ENCODE results near the gene ECE1.

Gene ECE1

DNA sequence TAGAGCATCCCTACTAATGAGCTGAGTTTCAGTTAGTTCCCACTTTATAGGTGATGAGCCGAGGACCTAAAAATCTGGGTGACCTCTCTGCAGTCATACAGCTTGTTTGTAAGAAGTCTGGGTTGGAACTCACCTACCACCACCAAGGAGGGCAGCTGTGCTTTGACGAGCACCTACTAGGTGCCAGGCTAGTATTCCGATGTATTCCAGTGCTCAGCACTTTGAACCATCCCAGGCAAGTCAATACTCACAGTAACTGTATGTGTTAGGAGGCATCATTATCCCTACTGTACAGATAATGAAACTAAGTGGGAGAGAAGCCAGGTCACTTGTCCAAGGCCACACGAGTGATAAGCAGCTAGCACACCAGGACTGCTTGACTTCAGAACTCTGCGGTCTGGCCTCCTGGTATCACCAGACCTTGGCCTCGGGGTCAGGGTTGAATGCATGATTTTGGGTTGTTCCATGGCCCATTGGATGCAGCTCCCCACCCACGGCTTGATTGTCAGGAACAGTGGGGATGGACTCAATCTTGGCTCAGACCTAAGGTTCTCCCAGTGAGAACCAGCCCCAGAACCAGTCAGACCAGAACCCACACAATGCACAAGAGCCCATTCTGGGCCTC lies 20.7 kb downstream of the ECE1 start:
- Histone ChIP-seq H3K4me3 (ENCODE audit: low read depth in 1 of 2, low read length in 2 of 2) (no peak overlapping the region), H3K9me3 (ENCODE audit: low read length) (no peaks in the 10 kb centered on the region), H3K36me3 (ENCODE audit: insufficient read depth, low read length) (peaks cover 76% of the 10 kb centered on the region), H3K27me3 (ENCODE audit: control insufficient read depth in 1 of 2, insufficient read depth in 2 of 2, low read length in 2 of 2) (no peaks in the 10 kb centered on the region), H3K9ac (ENCODE audit: low read length) (no peak overlapping the region), H3K4me1 (ENCODE audit: insufficient read depth, low read length) (peaks cover 9% of the 10 kb centered on the region), H3K27ac (ENCODE audit: low read depth, low read length) (no peak overlapping the region)

DNA sequence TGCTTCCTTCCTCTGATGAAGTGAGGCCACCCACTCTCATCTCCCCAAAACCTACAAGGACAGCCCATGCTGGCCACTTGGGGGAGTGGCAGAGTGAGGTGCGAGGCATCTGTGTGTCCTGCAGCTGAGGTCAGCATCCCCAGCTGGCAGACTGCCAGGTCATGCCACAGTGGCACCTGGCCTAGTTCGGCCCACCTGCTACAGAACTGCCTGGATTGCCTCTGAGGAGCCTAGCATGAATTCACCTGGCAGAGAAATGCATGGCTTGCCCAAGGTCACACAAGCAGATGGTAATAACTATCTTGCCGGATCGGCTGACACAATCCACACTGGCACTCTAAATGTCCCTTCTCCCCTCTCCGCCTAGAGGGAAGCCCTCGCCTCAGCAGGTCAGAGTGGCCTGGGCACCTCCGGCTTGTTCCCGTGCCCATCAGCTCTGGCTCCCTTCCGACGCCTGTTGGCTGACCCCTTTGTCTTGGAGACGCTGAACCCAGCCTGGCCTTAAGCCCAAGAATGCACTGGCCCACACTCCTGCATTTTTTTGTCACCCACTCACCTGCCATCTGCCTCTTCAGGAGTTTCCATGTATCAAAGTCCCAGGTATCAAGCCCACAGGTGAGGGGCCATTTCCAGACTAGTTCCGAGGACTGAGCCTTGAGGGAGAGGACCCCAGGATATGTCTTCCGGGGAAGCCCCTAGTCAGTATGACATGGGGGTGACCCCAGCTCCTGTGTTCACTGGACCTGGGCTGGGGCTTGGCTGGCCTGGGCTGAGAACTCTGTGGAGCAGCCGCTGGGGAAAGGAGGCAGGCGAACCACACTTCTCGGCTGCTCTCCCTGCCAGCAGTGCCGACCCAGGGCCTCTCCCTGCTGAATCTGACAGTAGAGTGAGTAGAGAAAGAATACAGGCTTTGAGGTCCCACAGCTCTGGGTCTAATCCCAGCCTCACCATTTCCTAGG lies 21.7 kb downstream of the ECE1 start:
- H3K36me3 ChIP-seq (ENCODE audit: insufficient read depth, low read length) = peaks cover 81% of the 10 kb centered on the region
- H3K27ac ChIP-seq (ENCODE audit: low read depth, low read length) = no peak overlapping the region
- H3K4me1 ChIP-seq (ENCODE audit: insufficient read depth, low read length) = peaks cover 14% of the 10 kb centered on the region
- no peak overlapping the region for H3K9ac ChIP-seq (ENCODE audit: low read length)
- no peak overlapping the region for H3K4me3 ChIP-seq (ENCODE audit: low read depth in 1 of 2, low read length in 2 of 2)
- no peaks in the 10 kb centered on the region for H3K9me3 ChIP-seq (ENCODE audit: low read length)
- H3K27me3 ChIP-seq (ENCODE audit: control insufficient read depth in 1 of 2, insufficient read depth in 2 of 2, low read length in 2 of 2) = no peaks in the 10 kb centered on the region

DNA sequence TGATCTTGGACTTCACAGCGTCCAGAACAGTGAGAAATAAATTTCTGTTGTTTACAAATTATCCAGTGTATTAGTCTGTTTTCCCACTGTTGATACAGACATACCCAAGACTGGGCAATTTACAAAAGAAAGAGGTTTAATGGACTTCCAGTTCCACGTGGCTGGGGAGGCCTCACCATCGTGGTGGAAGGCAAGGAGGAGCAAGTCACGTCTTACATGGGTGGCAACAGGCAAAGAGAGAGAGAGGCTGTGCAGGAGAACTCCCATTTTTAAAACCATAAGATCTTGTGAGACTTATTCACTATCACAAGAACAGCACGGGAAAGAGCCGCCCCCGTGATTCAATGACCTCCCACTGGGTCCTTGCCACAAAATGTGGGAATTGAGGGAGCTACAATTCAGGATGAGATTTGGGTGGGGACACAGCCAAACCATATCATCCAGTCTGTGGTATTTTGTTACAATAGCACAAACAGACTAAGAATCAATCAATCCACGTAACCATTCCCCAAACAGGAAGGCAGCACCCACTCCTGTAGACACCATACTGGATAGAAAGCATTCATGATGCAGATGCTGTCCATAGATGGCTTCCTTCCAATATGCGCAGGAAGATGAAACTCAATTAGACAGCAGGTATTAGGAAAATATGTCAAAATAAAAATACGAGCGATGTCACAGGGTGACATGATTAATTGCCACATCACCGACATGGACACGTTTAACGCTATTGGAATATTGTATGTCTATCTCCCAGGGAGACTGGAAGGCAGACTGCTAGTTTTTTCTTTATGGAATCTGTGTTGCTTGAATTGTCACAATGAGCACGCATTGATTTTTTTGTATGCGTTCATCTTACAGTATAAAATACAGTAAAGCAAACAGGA lies 22.8 kb downstream of the ECE1 start:
- Histone ChIP-seq H3K36me3 (ENCODE audit: insufficient read depth, low read length) (peaks cover 82% of the 10 kb centered on the region), H3K9me3 (ENCODE audit: low read length) (no peaks in the 10 kb centered on the region), H3K27me3 (ENCODE audit: control insufficient read depth in 1 of 2, insufficient read depth in 2 of 2, low read length in 2 of 2) (no peaks in the 10 kb centered on the region), H3K4me3 (ENCODE audit: low read depth in 1 of 2, low read length in 2 of 2) (no peak overlapping the region), H3K9ac (ENCODE audit: low read length) (no peak overlapping the region), H3K27ac (ENCODE audit: low read depth, low read length) (no peak overlapping the region), H3K4me1 (ENCODE audit: insufficient read depth, low read length) (peaks cover 25% of the 10 kb centered on the region)

DNA sequence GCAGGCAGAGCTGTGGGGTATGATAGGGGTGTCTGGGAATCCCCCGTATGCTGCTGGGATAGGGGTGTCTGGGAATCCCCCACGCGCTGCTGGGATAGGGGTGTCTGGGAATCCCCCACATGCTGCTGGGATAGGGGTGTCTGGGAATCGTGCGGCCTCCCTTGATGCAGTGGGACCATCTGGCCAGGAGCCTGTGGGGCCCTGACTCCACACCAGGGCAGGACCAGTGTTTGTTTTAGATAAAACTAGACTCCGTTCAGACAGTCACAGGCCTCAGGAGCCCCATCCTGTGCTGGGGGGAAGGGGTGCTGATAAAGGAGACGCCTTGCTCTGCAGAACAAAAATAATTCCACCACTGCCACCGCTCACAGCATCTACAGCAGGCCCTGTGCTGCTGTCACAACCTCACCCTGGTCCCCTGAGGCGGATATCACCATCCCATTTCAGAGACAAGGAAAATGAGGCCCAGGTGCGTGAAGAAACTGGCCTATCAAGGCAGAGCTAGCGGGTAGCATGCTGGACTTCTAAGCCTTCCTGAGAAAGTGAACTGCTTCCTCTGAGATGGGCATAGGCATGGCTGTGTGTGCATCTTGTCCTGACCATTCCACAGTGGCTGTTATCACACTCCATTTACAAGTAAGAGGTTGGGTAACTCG lies 24.0 kb downstream of the ECE1 start:
- no peak overlapping the region for H3K27ac ChIP-seq (ENCODE audit: low read depth, low read length)
- H3K27me3 ChIP-seq (ENCODE audit: control insufficient read depth in 1 of 2, insufficient read depth in 2 of 2, low read length in 2 of 2) = no peaks in the 10 kb centered on the region
- H3K9ac ChIP-seq (ENCODE audit: low read length) = no peak overlapping the region
- no peak overlapping the region for H3K4me3 ChIP-seq (ENCODE audit: low read depth in 1 of 2, low read length in 2 of 2)
- H3K9me3 ChIP-seq (ENCODE audit: low read length) = no peaks in the 10 kb centered on the region
- H3K4me1 ChIP-seq (ENCODE audit: insufficient read depth, low read length) = peaks cover 37% of the 10 kb centered on the region
- H3K36me3 ChIP-seq (ENCODE audit: insufficient read depth, low read length) = peaks cover 74% of the 10 kb centered on the region

DNA sequence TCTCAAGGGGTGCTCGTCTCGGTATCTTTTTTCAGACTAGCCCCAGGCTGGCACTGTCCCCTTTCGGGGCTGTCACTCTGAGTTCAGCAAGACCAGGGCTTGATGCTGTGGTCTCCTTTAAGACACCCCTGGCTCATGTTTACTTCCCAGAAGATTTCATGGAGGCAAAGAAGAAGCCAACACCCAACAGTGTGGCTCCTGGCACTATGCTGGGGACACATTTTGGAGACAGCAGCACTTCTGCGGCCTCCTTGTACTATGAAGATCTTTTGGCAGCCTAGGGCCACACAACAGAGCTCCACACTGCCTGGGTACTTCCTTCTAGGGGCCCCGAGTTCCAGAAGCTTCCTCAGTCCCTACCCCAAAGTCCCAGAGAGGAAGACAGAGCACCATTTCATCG lies 24.6 kb downstream of the ECE1 start:
- peaks cover 43% of the 10 kb centered on the region for H3K4me1 ChIP-seq (ENCODE audit: insufficient read depth, low read length)
- H3K36me3 ChIP-seq (ENCODE audit: insufficient read depth, low read length) = peaks cover 67% of the 10 kb centered on the region
- no peak overlapping the region for H3K27ac ChIP-seq (ENCODE audit: low read depth, low read length)
- H3K4me3 ChIP-seq (ENCODE audit: low read depth in 1 of 2, low read length in 2 of 2) = no peak overlapping the region
- H3K9ac ChIP-seq (ENCODE audit: low read length) = no peak overlapping the region
- H3K9me3 ChIP-seq (ENCODE audit: low read length) = no peaks in the 10 kb centered on the region
- H3K27me3 ChIP-seq (ENCODE audit: control insufficient read depth in 1 of 2, insufficient read depth in 2 of 2, low read length in 2 of 2) = no peaks in the 10 kb centered on the region

DNA sequence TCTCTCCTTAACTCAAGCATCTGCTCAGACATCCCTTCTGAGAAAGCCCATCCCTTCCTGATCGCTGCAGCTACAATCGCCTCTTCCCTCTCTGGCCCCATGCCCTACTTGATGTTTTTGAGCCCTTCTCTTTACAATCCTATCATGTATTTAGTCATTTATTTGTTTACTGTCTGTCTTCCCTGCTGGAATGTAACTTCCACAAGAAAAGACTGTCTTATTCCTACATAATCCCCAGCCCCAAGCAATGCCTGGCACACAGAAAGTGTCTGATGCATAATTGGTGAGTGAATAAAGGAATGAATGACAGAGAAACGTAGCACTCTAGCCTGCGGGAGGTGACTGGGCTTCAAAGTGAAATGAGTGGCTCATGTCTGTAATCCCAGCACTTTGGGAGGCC lies 25.4 kb downstream of the ECE1 start:
- Histone ChIP-seq H3K27me3 (ENCODE audit: control insufficient read depth in 1 of 2, insufficient read depth in 2 of 2, low read length in 2 of 2) (no peaks in the 10 kb centered on the region), H3K9ac (ENCODE audit: low read length) (no peak overlapping the region), H3K27ac (ENCODE audit: low read depth, low read length) (no peak overlapping the region), H3K9me3 (ENCODE audit: low read length) (no peaks in the 10 kb centered on the region), H3K36me3 (ENCODE audit: insufficient read depth, low read length) (peaks cover 64% of the 10 kb centered on the region), H3K4me3 (ENCODE audit: low read depth in 1 of 2, low read length in 2 of 2) (no peak overlapping the region), H3K4me1 (ENCODE audit: insufficient read depth, low read length) (peaks cover 42% of the 10 kb centered on the region)

DNA sequence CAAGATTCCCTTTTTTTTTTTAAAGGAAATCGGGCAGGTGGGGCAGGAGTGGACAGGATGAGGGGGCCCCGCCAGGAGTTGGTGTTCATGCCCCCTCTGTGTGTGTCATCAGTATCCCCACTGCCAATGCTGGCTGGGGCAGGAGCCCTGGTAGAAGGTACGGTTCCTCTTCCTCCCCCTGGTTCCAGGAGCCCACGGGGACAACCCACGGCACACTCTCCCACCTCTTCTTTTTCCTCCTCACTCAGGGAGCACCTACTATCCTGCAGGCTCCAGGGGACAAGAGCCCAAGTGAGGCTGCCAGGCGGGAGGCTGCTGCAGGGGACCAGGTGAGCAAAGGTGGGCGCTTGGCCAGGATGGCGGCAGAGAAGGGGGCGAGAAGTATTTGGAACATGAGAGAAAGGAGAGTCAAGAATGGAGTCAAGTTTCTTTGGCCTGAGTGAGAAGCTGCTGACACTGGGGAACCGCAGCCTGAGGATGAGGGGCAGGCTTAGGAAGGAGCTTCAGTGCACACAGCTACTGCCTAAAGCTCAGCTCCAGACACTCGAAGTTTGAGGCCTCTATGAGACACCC lies 26.5 kb downstream of the ECE1 start:
- H3K9me3 ChIP-seq (ENCODE audit: low read length) = no peaks in the 10 kb centered on the region
- H3K4me3 ChIP-seq (ENCODE audit: low read depth in 1 of 2, low read length in 2 of 2) = no peak overlapping the region
- H3K9ac ChIP-seq (ENCODE audit: low read length) = no peak overlapping the region
- H3K27ac ChIP-seq (ENCODE audit: low read depth, low read length) = no peak overlapping the region
- peaks cover 61% of the 10 kb centered on the region for H3K36me3 ChIP-seq (ENCODE audit: insufficient read depth, low read length)
- no peaks in the 10 kb centered on the region for H3K27me3 ChIP-seq (ENCODE audit: control insufficient read depth in 1 of 2, insufficient read depth in 2 of 2, low read length in 2 of 2)
- peaks cover 37% of the 10 kb centered on the region for H3K4me1 ChIP-seq (ENCODE audit: insufficient read depth, low read length)

DNA sequence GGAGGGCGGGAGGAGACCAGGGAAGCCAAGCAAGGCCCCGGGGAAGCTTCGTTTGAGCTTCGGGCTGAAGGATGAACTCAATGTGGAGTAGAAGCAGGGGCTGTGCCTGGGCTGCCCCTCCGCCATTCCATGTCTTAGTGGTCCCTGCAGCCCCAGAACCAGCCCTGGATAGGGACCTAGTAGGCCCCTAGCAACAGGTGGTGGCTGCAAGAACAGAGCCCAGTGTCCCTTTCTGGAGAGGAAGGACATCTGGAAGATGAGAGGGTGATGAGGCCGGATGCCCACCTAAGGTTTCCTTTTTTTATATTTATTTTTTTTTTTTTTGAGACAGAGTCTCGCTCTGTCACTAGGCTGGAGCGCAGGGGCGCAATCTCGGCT lies 27.2 kb downstream of the ECE1 start:
- peaks cover 34% of the 10 kb centered on the region for H3K4me1 ChIP-seq (ENCODE audit: insufficient read depth, low read length)
- no peaks in the 10 kb centered on the region for H3K27me3 ChIP-seq (ENCODE audit: control insufficient read depth in 1 of 2, insufficient read depth in 2 of 2, low read length in 2 of 2)
- H3K9me3 ChIP-seq (ENCODE audit: low read length) = no peaks in the 10 kb centered on the region
- peaks cover 58% of the 10 kb centered on the region for H3K36me3 ChIP-seq (ENCODE audit: insufficient read depth, low read length)
- H3K9ac ChIP-seq (ENCODE audit: low read length) = peak overlapping the region; percentile 50
- peak overlapping the region; percentile 54 for H3K27ac ChIP-seq (ENCODE audit: low read depth, low read length)
- H3K4me3 ChIP-seq (ENCODE audit: low read depth in 1 of 2, low read length in 2 of 2) = peak overlapping the region in 1 of 2 donors; percentile 21

DNA sequence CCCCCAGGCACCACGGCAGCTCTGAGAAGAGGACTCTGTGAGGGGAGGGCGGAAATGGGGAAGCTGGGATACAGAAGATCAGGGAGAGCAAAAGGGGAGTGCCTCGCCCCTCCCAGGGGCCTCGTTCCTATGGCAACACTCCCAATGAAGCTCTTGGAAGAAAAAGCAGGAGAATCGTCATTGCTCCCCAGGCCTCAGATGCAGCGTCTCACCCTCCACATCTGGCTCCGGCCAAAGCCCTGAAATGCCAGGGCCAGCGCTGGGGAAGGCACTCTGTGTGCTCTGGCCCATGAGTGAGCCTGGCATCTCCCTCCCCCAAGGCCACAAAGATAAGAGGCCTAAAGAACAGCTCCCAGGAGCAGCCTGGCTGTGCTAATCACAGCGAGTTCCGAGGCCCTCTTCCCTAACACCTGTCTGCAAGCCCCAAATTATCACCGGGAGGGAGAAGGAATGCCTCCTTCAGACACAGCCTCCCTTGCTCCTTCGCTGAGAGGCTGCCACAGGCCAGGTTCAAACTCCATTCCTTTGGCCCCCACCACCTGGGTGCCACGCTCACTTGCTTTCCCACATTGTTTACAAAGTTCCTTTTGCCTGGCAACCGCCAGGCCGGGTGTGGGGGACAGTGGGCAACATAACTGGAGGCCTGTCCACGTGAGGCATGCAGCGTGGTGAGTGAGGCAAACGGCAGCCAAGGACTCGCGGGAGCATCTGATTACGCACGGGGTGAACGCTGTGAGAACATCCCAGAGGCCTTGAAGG lies 27.8 kb downstream of the ECE1 start:
- peaks cover 58% of the 10 kb centered on the region for H3K36me3 ChIP-seq (ENCODE audit: insufficient read depth, low read length)
- H3K27me3 ChIP-seq (ENCODE audit: control insufficient read depth in 1 of 2, insufficient read depth in 2 of 2, low read length in 2 of 2) = no peaks in the 10 kb centered on the region
- peak overlapping the region; percentile 50 for H3K9ac ChIP-seq (ENCODE audit: low read length)
- H3K4me3 ChIP-seq (ENCODE audit: low read depth in 1 of 2, low read length in 2 of 2) = peak overlapping the region in 1 of 2 donors; percentile 21
- H3K4me1 ChIP-seq (ENCODE audit: insufficient read depth, low read length) = peaks cover 34% of the 10 kb centered on the region
- H3K27ac ChIP-seq (ENCODE audit: low read depth, low read length) = peak overlapping the region; percentile 54
- H3K9me3 ChIP-seq (ENCODE audit: low read length) = no peaks in the 10 kb centered on the region

DNA sequence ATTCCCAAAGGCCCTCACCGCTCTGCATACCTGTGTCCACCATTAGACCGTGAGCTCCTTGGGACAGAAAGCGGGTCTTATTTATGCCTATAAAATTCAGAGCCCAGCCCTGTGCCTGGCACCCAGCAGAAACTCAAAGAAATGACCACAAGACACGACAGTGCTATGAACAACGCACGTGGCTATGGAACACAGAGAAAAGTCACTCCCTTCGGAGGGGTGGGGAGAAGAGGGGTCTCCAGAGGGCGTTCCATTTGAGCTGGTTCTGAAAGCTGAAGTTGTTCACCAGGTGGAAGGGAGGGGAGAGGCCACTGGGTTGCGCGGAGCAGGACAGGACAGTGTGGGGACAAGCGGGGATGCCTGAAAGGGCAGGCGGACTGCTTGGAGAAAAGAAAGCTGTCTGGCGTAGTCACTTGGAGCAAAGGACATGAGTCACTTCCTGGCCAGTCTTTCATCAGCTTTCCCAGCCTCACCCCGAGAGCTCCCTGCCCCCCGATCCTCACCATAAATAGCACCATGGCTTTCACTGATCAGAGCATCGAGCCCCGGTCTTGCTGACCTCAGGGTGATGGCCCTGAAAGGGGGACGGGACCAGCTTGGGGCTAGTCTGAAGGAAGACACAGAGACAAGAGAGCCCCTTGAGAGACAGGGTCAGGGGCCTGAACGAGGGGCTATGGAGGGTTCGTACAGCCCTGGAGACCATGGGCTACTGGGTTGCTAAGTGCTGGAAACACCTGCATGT lies 28.5 kb downstream of the ECE1 start:
- peak overlapping the region; percentile 54 for H3K27ac ChIP-seq (ENCODE audit: low read depth, low read length)
- H3K36me3 ChIP-seq (ENCODE audit: insufficient read depth, low read length) = peaks cover 56% of the 10 kb centered on the region
- peak overlapping the region in 1 of 2 donors; percentile 21 for H3K4me3 ChIP-seq (ENCODE audit: low read depth in 1 of 2, low read length in 2 of 2)
- no peaks in the 10 kb centered on the region for H3K27me3 ChIP-seq (ENCODE audit: control insufficient read depth in 1 of 2, insufficient read depth in 2 of 2, low read length in 2 of 2)
- H3K9me3 ChIP-seq (ENCODE audit: low read length) = no peaks in the 10 kb centered on the region
- H3K4me1 ChIP-seq (ENCODE audit: insufficient read depth, low read length) = peaks cover 34% of the 10 kb centered on the region
- H3K9ac ChIP-seq (ENCODE audit: low read length) = peak overlapping the region; percentile 50

All from muscle layer of colon (tissue), 2 donors.